T-helper 1 cell treated with Interleukin-12 subunit alpha and Interleukin-12 subunit beta and Interleukin-4 antibody, amounts not matched to agents 30 μg/mL and 1 μg/mL, for 36 hours (primary cell): ENCODE results near the gene OTOP2.
"Not testable (repeated sequence)": the region's sequence is repeated elsewhere in the genome, so short reads cannot be mapped to it uniquely, and the experiment has no call there.

Experiments used
- H3K27ac Mint-ChIP-seq: one replicate; pipeline ENCODE4 v1.8.0; 2021; ENCODE audit warnings: mild to moderate bottlenecking, mixed read lengths
- H3K27me3 Mint-ChIP-seq: one replicate; pipeline ENCODE4 v1.8.0; 2021; ENCODE audit warnings: low read depth, mixed read lengths
- H3K36me3 Mint-ChIP-seq: one replicate; pipeline ENCODE4 v1.8.0; 2021; ENCODE audit warnings: low read depth, mixed read lengths
- H3K4me1 Mint-ChIP-seq: one replicate; pipeline ENCODE4 v1.8.0; 2021; ENCODE audit warnings: low read depth, mixed read lengths
- H3K4me3 Mint-ChIP-seq: one replicate; pipeline ENCODE4 v1.8.0; 2021; ENCODE audit warnings: mild to moderate bottlenecking, moderate library complexity, mixed read lengths
- H3K9me3 Mint-ChIP-seq: one replicate; pipeline ENCODE4 v1.8.0; 2021; ENCODE audit warnings: mixed read lengths

The OTOP2 gene

GRCh38 chr17:74892013-74892841 is 31.8 kb upstream of the OTOP2 start:
- H3K27me3 Mint-ChIP-seq: peaks cover 55% of the 10 kb centered on the region
- H3K36me3 Mint-ChIP-seq: no peaks in the 10 kb centered on the region
- H3K4me1 Mint-ChIP-seq: peaks cover 2% of the 10 kb centered on the region
- no peak overlapping the region for H3K4me3 Mint-ChIP-seq
- H3K9me3 Mint-ChIP-seq: no peaks in the 10 kb centered on the region
- no peak overlapping the region for H3K27ac Mint-ChIP-seq

DNA sequence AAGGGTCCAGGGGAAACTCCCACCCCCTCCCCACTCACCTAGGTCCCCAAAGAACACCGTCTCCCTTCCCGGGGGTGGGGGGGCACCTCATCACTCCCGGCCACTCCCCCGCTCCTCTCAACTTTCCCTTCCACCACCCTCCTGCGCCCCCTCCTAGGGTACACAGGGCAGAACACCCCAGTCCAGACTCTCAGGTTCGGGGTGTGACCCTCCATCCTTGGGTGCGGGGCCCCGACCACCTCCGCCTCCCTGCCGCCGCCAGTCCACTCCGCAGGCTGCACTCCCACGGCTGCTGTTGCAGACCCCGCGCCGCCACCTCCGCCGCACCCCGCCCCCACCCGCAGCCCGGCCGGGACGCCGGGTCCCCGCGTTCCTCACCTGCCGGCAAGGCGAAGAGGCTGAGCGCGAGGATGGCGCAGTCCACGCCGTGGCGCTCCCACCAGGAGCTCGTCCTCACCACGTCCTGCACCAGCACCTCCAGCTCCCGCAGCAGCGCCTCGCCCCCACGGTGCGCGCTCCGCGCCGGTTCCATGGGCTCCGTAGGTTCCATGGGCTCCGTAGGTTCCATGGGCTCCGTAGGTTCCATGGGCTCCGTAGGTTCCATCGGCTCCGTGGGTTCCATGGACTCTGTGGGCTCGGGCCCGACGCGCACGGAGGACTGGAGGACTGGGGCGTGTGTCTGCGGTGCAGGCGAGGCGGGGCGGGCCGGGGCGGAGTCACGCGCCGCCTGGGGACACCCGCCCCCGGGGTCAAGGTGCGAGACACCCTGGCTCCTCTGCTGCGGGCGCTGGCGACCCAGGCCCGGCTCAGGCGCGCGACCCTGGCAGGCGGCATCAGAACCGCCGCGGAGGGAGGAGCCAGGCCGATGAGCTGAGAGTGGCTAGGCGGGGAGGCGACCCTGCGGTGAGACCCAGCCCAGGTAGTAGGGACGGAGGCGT is 30.8 kb upstream of the OTOP2 start, which contains the start of gene FADS6:
Gene FADS6, minus strand, starts transcription at position 660 of the 938 bp plus-strand sequence. Its CDS starts 38 bp downstream, at position 622.
- no peaks in the 10 kb centered on the region for H3K9me3 Mint-ChIP-seq
- no peak within 1 kb of the TSS for H3K27ac Mint-ChIP-seq
- peaks cover 2% of the 10 kb centered on the region for H3K4me1 Mint-ChIP-seq
- H3K27me3 Mint-ChIP-seq: peaks cover 53% of the 10 kb centered on the region
- H3K36me3 Mint-ChIP-seq: no peaks in the 10 kb centered on the region
- peak within 1 kb of the TSS; percentile 48 for H3K4me3 Mint-ChIP-seq

DNA sequence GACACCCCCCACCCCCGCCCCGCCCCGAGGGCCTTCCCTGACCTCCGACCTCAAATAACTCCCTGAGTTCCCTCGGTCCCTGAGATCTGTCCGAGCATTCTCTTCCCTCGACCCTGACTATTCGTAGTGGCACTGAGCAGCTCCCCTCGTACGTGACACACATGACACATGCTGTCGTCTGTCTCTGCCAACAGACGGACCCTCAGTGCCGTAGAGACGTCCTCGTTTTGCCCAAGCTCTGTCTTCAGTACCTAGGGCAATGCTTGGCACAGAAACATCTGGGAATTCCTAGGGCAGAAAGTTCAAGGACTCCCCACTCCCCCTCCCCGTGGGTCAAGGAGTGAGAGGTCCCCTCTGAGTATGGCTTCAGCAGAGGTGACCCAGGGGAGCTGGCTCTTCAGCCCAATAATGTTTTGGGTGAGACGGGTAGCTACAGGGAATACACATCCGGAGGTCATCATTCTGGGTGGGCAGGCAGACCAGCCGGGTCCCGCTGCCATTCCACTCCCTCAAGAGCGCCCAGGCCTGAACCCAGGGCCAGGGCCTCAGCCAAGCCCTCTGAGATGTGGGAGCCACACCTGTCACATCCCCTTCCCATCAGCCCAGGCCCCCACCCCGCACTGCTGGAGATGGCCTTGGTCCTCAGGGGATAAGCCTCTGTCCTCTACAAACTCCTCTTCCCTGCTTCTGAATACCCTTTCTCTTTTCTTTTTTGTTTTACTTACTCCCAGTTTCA is 30.0 kb upstream of the OTOP2 start:
- H3K9me3 Mint-ChIP-seq: no peaks in the 10 kb centered on the region
- peaks cover 2% of the 10 kb centered on the region for H3K4me1 Mint-ChIP-seq
- peaks cover 51% of the 10 kb centered on the region for H3K27me3 Mint-ChIP-seq
- H3K4me3 Mint-ChIP-seq: peak overlapping the region; percentile 48
- no peaks in the 10 kb centered on the region for H3K36me3 Mint-ChIP-seq
- H3K27ac Mint-ChIP-seq: no peak overlapping the region

GRCh38 chr17:74898376-74898946 is 25.6 kb upstream of the OTOP2 start:
- peaks cover 2% of the 10 kb centered on the region for H3K4me1 Mint-ChIP-seq
- peaks cover 30% of the 10 kb centered on the region for H3K27me3 Mint-ChIP-seq

DNA sequence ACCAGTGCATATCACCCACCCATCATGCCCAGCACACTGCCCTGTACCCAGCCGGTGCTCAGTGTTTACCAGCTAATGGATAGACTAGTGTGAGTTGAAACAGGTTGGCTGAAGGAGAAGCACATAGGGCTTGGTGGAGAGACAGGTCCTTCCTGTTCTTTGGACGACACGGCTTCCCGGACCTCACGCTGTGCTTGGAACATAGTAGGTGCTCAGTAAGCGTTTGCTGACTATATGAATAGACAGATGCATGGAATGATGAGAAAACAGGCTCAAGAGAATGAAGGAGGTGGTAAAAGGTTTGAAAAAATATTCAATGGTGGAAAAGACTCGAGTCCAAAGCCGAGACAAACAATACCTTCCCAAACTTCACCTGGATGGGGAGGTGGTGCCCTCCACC is 23.9 kb upstream of the OTOP2 start:
- Mint-ChIP-seq H3K27ac (no peak overlapping the region), H3K36me3 (no peaks in the 10 kb centered on the region), H3K4me1 (no peaks in the 10 kb centered on the region), H3K27me3 (peaks cover 19% of the 10 kb centered on the region), H3K4me3 (no peak overlapping the region), H3K9me3 (no peaks in the 10 kb centered on the region)

More at GRCh38 chr17:74898376-74898946, 25.6 kb upstream of the OTOP2 start:
- no peaks in the 10 kb centered on the region for H3K36me3 Mint-ChIP-seq
- no peak overlapping the region for H3K27ac Mint-ChIP-seq
- no peaks in the 10 kb centered on the region for H3K9me3 Mint-ChIP-seq
- H3K4me3 Mint-ChIP-seq: no peak overlapping the region

- Mint-ChIP-seq H3K36me3 (no peaks in the 10 kb centered on the region), H3K27me3 (peaks cover 5% of the 10 kb centered on the region), H3K4me3 (no peak overlapping the region), H3K9me3 (no peaks in the 10 kb centered on the region), H3K27ac (no peak overlapping the region), H3K4me1 (no peaks in the 10 kb centered on the region)
These were observed 22.5 kb upstream of the OTOP2 start for GRCh38 chr17:74901353-74902135.

DNA sequence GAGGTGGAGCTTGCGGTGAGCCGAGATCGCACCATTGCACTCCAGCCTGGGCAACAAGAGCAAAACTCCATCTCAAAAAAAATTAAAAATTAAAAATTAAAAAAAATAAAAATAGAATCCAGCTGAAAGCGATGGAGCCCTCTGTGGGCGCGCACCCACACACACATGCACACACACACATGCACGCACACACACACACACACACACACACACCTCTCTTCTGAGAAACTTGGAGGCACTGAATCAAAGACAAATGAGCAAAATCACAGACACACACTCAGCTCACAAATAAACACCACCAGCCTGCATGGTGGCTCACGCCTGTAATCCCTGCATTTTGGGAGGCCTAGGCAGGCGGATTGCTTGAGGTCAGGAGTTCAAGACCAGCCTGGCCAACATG is 21.0 kb upstream of the OTOP2 start:
- Mint-ChIP-seq H3K9me3 (no peaks in the 10 kb centered on the region), H3K4me1 (no peaks in the 10 kb centered on the region), H3K27ac (no peak overlapping the region), H3K4me3 (no peak overlapping the region), H3K36me3 (no peaks in the 10 kb centered on the region), H3K27me3 (peaks cover 4% of the 10 kb centered on the region)

DNA sequence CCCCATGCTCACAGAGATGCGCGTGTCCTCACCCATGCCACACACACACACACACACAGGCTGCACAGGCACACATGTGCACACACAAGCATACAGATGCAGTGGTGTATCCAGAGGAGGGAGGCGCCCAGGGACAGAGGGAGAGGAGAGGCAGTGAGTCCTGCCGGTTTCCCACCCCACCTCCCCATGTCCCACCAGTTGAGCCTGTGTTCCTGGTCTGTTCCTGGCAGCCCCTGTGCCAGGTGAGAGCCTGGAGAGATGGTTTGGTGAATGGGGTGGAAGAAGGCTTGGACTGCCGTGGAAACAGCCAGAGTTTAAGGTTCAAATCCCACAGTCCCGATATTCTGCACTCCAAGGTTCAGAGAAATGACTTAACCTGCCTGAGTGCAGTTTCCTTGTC is 20.4 kb upstream of the OTOP2 start:
- no peaks in the 10 kb centered on the region for H3K36me3 Mint-ChIP-seq
- H3K4me3 Mint-ChIP-seq: no peak overlapping the region
- peaks cover 4% of the 10 kb centered on the region for H3K27me3 Mint-ChIP-seq
- no peaks in the 10 kb centered on the region for H3K9me3 Mint-ChIP-seq
- no peaks in the 10 kb centered on the region for H3K4me1 Mint-ChIP-seq
- no peak overlapping the region for H3K27ac Mint-ChIP-seq

GRCh38 chr17:74904687-74905409 is 19.2 kb upstream of the OTOP2 start:
- peaks cover 6% of the 10 kb centered on the region for H3K27me3 Mint-ChIP-seq
- no peak overlapping the region for H3K27ac Mint-ChIP-seq
- H3K4me1 Mint-ChIP-seq: no peaks in the 10 kb centered on the region
- no peak overlapping the region for H3K4me3 Mint-ChIP-seq
- H3K36me3 Mint-ChIP-seq: no peaks in the 10 kb centered on the region
- H3K9me3 Mint-ChIP-seq: no peaks in the 10 kb centered on the region

DNA sequence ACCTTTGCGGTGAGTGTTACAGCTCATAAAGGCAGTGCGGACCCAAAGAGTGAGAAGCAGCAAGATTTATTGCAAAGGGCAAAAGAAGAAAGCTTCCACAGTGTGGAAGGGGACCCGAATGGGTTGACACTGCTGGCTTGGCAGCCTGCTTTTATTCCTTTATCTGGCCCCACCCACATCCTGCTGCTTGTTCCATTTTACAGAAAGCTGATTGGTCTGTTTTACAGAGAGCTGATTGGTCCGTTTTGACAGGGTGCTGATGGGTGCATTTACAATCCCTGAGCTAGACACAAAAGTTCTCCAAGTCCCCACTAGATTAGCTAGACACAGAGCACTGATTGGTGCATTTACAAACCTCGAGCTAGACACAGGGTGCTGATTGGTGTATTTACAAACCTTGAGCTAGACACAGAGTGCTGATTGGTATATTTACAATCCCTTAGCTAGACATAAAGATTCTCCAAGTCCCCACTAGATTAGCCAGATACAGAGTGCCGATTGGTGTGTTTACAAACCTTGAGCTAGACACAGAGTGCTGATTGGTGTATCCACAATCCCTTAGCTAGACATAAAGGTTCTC is 17.8 kb upstream of the OTOP2 start:
- H3K27ac Mint-ChIP-seq, H3K27me3 Mint-ChIP-seq, H3K4me1 Mint-ChIP-seq, H3K9me3 Mint-ChIP-seq, H3K36me3 Mint-ChIP-seq, H3K4me3 Mint-ChIP-seq: not testable (repeated sequence)

- H3K9me3 Mint-ChIP-seq: no peaks in the 10 kb centered on the region
- no peak overlapping the region for H3K27ac Mint-ChIP-seq
These were observed 17.1 kb upstream of the OTOP2 start for GRCh38 chr17:74907012-74907411.

GRCh38 chr17:74909097-74909496 is 15.0 kb upstream of the OTOP2 start:
- H3K36me3 Mint-ChIP-seq, H3K27me3 Mint-ChIP-seq, H3K9me3 Mint-ChIP-seq, H3K4me1 Mint-ChIP-seq, H3K27ac Mint-ChIP-seq, H3K4me3 Mint-ChIP-seq: not testable (repeated sequence)

More at GRCh38 chr17:74907012-74907411, 17.1 kb upstream of the OTOP2 start:
- H3K4me3 Mint-ChIP-seq: no peak overlapping the region
- no peaks in the 10 kb centered on the region for H3K4me1 Mint-ChIP-seq
- H3K36me3 Mint-ChIP-seq: no peaks in the 10 kb centered on the region
- peaks cover 7% of the 10 kb centered on the region for H3K27me3 Mint-ChIP-seq

DNA sequence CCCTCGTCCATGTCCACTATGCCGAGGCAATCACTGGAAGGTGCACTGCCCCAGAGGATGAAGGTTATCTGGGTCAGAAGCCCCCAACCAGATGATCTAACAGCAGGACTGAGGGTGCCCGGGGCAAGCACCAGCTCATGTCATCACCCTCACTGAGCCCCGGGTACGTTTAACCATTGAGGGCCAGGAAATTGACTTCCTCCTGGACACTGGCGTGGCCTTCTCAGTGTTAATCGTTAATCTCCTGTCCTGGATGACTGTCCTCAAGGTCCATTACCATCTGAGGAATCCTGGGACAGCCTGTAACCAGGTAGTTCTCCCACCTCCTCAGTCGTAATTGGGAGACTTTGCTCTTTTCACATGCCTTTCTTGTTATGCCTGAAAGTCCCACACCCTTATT is 12.7 kb upstream of the OTOP2 start:
- H3K36me3 Mint-ChIP-seq, H3K4me1 Mint-ChIP-seq, H3K9me3 Mint-ChIP-seq, H3K4me3 Mint-ChIP-seq, H3K27ac Mint-ChIP-seq, H3K27me3 Mint-ChIP-seq: not testable (repeated sequence)
